HG02884 (cell line): Measurements from ENCODE around the gene PDLIM5.
"Not testable (repeated sequence)": the region's sequence is repeated elsewhere in the genome, so short reads cannot be mapped to it uniquely, and the experiment has no call there.

ENCODE experiments used
- ATAC-seq: cut with Tn5 transposase; IDR thresholded peaks from one replicate; pipeline ENCODE4 v1.9.1; 2021; ENCODE audit warnings: mild to moderate bottlenecking, moderate library complexity; ENCODE audit not compliant: unreplicated experiment

The PDLIM5 gene, protein sequence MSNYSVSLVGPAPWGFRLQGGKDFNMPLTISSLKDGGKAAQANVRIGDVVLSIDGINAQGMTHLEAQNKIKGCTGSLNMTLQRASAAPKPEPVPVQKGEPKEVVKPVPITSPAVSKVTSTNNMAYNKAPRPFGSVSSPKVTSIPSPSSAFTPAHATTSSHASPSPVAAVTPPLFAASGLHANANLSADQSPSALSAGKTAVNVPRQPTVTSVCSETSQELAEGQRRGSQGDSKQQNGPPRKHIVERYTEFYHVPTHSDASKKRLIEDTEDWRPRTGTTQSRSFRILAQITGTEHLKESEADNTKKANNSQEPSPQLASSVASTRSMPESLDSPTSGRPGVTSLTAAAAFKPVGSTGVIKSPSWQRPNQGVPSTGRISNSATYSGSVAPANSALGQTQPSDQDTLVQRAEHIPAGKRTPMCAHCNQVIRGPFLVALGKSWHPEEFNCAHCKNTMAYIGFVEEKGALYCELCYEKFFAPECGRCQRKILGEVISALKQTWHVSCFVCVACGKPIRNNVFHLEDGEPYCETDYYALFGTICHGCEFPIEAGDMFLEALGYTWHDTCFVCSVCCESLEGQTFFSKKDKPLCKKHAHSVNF

DNA sequence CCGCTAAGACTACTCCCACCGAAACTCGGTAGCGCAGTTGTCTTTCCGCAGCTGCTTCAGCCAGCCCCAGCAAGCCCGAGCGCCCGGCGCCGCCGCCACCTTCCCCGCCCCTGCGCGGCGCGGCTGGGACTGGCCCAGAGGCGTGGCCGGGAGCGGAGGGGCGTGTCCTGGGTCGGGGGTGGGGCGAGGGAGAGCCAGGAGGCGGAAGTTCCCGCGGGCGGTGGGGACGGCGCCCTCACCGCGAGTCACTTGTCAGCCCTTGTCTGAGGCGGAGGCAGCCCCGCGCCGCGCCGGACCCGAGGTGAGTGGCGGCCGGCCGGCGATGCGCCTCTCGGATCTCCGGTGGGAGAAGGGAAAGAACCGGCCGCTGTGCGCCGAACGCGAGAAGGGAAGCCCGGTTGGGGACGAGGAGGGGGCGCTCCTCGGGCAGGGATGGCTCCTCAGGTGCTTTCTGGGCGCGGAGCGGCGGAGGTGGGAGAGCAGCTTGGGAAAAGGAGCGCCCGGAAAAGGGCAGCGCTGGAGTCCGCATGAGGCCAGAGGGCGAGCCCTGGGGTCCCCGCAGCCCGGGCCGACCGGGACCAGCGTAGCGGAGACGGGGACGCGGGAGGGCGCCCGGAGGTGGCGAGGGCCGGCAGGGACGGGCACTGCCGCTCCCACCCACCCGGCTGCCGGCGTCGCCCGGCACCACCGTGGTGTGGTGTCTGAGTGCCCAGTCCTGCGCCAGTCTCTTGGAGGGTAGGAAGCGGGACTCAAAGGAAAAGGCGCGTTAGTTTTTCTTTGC lies at the start of gene PDLIM5:
Gene PDLIM5 (plus strand): TSS at position 248 of the 781 bp plus-strand sequence. CDS start 3,347 bp downstream, outside the sequence.
- ATAC-seq, result peak; percentile 90

DNA sequence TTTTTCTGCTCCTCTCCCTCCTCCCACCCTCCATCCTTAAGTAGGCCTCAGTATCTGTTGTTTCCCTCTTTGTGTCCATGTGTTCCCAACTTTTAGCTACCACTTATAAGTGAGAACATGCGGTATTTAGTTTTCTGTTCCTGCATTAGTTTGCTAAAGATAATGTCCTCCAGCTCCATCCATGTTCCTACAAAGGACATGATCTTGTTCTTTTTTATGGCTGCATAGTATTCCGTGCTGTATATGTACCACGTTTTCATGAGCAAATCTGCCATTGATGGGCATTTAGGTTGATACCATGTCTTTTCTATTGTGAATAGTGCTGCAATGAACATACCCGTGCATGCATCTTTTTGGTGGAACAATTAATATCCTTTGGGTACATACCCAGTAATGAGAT lies 49.3 kb upstream of the PDLIM5 start:
- ATAC-seq, result not testable (repeated sequence)

DNA sequence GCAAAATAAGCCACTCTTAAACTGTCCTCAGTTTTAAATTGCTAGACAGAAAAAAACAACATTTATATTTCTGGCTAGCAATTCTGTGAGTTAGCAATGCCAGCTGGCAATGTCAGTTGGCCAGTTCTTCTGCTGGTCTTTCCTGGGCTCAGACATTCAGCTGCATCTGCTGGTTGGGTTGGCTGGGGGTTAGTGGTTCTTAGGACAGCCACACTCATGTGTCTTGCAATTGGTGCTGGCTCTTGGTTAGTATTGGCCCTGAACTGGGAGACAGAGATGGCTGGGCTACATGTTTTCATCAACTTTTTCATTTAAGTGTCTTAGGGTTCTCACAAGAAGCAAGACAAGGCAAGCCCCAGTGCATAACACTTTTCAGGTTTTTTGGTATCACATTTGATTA lies 48.0 kb upstream of the PDLIM5 start:
- no peak for ATAC-seq

DNA sequence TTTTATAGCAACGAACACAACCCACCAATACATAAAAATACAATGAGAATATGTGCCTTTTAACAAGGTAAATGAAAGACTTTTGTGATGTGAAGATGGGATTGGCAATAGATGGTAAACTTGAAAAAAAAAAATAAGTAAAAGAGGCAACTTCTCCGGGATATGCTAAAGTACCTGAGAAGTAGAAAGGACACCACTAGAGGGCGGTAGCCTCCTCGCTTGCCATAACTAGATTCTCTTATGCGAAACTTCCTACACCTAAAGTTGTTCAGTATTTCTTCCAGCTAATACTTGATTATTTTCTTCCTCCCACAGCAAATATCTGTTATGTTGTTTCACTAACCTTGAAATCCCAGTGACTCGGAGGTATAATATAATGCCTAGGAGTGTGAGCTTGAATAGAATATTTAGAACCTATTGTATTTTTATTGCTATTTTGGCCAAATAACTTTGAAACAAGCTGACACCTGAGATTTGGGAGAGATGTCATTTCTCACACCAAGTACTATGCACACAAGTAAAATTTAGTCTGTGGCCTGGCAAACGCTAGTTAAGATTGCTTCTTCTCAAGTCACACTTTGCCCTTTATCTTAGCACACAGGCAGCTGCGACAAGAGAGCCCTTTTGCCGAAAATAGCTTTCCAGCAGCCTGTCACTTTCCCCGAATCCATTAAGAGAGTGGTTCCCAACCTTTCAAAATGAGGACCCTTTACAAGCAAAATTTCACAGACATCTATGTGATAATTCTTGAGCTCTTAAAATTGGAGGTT lies 44.9 kb upstream of the PDLIM5 start:
- ATAC-seq, result peak; percentile 92

DNA sequence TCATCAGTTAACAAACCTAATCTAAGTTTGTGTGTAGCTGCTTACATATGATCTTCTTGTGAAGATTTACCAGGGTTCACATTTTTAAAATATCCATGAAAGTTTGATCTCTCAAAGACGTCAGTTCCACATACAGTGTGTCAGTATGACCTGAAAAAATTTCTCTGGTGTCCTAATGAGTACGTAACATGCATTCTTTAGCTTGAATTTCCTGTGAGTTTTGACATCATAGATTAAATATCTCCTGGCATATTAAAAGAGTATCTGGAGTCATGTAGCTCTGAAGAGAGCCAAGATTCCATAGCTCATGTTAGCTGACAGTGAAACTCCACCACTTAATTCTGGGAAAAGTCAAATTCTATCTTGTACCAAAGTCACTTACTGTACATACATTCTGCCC lies 43.9 kb upstream of the PDLIM5 start:
- ATAC-seq, result no peak

DNA sequence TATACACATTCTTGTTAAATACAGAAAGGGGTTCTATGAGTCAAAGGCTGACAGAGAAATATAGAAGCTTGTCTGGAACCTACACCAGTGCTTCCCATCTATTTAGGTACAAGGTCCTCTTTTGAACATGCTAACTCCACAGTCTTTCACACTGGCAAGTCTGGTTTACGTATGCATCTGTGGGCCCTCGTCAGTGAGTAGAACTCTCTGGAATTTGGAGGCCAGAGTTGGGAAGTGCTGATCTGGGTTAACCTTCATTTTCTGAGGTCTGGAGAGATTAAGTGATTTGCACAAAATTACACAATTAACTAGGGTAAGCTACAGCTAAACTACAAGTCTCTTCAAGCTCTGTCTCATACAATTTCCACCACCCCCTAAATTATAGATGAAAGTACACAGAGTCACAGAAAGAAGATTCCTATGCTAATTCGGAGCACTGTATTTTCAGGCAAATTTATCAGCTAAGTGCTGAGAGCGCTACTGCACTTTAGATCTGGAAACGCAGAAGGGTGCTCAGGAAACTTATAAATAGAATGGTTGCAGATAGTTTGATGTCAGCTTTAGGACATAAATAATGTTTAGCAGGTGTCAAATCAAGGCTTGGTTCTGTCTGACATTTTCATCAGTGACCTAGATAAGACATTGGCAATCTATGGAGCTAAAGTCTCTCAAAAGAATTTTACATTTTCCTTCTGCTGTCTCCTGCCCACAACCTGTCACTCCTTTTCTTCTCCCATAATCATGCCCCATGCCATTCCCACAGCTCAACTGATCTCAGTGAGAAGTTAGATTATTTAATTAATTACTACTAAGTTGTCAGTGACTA lies 43.0 kb upstream of the PDLIM5 start:
- ATAC-seq, result no peak

DNA sequence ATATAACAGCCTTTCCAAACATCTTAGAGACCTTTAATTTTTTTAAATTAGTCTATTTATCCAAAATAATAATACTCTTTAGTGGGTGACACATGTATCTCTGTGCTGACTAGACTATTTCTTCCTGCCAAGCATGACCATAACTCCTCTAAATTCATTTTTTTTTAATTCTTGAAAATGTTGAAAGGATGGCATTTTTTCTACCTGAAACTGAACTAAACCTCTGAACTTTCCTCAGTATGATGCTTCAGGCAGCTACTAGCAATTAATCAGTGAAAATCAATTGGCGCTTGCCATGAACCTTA lies 42.4 kb upstream of the PDLIM5 start:
- ATAC-seq, result no peak

DNA sequence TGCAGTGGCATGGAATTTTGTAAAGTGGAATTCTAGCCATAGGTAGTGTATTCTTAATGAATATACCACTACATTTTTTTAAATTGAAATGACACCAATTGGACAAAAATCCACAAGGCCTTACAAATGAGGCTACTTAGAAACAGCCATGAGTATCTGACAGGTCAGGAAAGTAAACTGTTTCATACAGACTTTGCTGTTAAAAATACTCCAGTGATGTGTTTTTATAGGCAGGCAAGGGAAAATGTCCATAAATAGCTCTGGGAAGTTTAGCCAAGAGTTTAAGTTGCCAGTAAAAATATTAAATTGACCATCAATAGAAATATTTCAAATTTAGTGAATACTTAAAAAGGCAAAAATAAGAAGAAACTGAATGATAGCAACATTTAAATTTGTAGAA lies 41.8 kb upstream of the PDLIM5 start:
- no peak for ATAC-seq

DNA sequence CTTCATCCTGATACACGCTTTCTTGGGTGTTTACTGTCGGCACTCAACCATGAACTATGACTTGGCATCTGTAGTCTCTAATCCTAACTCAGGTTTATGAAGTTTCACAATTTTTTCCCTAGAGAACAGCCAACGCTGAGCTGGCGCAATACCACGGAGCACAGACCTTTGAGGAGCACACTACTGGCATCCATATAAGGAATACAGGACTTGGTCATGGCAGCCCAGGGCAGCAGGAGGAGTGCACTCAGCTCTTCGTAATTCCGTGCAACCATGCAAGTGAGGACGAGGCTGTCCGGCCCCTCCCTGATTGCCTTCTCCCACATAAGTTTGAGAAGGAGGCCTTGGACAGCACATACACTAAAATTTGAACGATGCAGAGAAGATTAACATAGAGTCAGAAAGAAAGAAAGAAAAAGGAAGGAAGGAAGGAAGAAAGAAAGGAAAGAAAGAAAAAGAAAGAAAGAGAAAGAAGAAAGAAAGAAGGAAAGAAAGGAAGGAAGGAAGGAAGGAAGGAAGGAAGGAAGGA lies 41.0 kb upstream of the PDLIM5 start:
- no peak for ATAC-seq

DNA sequence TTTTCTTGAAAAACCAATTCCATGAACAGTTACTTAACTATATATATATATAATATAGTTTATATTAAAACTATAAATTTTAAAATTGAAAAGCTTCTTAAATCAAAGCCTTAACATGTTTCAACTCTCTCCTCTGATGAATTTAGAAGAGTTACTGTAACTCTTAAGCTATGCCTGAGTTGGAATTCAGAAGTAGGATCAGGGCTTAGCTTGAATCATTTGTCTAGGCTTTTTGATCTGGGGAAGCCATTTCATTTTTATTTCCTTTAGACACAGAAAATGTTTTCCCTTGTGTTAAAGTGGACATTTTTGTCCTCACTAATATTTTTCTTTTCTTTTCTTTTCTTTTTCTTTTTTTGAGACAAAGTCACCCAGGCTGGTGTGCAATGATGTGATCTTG lies 40.4 kb upstream of the PDLIM5 start:
- no peak for ATAC-seq

DNA sequence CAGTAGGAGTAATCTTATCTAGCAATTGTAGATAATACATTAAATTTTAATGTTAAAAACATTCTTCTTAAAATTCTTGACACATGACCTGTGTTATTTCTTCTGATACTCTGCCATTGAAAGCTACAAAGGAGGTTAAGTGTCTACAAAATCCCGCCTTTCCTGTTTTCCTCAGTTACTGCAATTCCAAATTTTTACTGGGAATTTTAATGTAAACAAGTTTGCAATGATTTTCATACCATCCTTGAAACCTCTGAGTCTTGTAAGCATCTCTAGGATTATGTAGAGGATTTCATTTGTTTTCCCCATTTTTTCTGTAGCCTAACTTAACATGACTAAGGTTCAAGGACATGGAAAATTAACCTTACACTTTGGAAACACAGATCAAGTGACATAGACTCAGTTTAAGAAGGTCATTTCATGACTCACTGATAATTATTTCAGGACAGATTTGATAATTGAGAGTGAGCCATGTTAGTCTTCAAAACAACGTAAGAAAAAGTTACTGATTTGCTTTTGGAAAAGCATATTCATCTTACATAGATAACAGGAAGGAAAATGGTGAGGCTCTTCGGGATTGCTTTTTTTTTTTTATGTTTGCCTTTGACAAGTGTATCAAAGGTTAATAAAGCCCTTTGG lies 39.6 kb upstream of the PDLIM5 start:
- no peak for ATAC-seq

DNA sequence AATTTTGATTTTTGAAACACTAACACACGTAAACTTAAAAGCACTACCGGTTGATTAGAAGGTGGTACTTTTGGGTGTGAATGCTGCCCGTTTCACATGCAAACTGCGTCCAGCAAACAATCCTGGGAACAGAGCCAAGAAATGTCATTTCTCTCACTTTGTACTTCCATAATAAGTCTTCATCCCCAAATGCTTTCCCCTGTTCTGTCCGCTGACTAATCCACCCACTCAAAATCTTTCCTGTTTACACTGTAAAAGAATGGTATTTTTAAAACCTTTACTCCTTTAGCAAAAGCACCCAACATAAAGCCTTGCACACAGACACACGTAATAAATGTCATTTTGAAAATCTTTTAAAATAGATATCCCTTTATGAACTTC lies 39.1 kb upstream of the PDLIM5 start:
- no peak for ATAC-seq

DNA sequence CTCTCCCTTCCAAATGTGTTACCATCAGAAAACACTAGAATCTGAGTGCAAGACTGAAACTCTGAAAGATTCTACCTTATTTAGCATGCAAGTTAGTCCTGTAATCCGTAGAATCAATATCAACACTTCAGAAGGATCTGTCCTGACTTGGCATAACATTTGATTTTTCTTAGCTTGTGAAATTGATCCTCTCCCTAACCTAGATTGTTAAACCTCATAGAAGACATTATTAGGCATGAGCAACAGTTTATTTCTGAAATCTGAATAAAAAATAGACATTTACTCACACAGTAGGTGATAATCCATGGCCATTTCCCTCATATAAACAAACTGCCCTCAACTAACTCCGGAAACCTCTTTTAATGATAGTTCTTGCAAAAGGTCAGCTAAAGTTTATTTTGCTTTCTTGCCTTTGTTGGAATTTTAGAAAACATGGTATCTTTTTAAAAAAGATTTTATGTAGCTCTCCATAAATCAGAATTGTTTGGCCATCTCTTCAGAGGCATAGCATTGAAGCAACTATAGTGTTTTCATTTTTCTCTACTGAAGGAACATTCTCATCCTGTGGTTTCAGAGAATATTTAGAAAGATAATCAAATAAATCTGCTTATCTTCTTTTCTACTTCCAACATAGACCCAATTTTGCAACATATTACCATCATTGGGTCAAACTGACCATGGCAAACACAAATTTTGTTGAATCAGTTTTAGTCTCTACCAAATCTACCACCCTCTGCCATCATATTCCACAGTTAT lies 38.5 kb upstream of the PDLIM5 start:
- no peak for ATAC-seq

DNA sequence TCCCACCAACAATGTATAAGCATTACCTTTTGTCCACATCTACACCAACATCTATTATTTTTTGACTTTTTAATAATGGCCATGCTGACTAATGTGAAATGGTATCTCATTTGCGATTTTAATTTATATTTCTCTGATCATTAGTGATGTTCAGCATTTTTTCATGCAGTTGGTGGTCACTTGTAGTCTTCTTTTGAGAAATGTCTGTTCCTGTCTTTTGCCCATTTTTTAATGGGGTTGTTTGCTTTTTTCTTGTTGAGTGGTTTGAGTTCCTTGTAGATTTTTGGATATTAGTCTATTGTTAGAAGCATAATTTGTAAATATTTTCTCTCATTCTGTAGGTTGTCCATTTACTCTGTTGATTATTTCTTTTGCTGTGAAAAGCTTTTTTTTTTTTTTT lies 36.8 kb upstream of the PDLIM5 start:
- ATAC-seq, result no peak

DNA sequence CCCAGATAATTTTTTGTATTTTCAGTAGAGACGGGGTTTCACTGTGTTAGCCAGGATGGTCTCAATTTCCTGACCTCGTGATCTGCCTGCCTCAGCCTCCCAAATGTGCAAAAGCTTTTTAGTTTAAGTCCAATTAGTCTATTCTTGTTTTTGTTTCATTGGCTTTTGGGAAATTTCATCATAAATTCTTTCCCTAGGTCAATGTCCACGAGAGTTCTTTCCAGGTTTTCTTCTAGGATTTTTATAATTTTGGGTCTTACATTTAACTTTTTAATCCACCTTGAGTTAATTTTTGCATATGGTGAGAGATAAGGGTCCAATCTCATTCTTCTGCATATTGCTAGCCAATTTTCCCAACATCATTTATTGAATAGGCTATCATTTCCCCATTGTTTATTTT lies 36.3 kb upstream of the PDLIM5 start:
- ATAC-seq, result no peak

DNA sequence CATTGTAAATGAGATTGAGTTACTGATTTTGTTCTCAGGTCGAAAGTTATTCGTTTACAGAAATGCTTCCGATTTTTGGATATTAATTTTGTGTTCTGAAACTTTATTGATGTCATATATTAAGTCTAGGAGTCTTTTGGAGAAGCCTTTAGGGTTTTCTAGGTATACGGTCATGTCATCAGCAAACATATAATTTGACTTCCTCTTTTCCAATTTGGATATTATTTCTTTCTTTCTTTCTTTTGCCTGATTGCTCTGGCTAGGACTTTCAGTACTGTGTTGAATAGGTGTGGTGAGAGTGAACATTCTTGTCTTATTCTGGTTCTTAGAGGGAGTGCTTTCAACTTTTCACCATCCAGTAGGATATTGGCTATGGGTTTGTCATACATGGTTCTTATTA lies 35.4 kb upstream of the PDLIM5 start:
- no peak for ATAC-seq

DNA sequence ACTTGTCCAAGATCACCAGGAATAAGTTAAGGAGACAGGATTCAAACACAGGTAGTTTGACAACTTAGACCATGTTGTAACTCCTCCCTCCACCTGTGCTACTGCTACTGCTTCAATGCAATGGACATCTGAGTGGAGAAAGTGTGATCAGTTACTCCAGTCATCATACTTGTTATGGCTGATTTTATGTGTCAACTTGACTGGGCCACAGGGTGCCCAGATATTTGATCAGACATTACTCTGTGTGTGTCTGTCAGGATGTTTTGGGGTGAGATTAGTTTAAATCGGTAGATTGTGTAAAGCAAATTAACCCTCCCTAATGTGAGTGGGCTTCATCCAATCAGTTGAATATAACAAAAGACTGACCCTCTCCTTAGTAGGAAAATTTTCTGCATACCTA lies 34.8 kb upstream of the PDLIM5 start:
- no peak for ATAC-seq

DNA sequence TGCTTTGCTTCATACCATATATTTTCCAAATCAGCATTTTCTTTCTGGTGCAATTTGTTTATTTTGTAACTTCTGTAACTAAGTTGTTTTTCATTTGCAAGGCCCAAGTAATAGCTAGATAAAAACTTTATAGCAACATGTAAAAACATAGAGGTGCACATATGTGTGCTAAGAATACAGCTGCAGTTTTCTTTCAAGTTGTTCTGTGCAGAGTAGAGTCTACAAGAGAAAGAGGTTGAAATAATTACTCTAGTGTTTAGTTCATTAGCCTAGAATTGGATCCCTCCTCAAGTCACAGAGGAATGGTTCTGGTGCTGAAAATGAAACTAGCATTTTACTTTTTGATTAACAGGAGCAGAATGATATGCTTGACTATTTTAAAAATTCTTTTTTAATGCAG lies 32.2 kb upstream of the PDLIM5 start:
- no peak for ATAC-seq

DNA sequence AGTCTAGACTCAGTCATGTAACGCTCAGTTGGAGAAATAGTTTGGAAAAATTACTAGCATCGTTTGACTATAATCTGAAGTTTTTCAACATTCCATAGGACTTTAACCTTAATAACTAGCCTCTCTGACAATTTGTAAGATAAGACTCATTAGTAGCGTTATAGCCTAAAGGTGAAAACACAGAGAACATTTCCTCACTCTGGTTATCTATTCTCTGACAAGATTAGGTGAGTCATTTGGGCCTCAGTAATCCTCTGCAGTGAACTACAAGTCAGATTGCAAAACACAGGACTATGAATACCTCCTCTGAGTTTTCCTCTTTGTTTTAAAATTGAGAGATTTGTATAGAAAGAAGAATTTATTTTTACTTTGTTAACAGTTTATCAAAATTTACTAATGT lies 31.8 kb upstream of the PDLIM5 start:
- ATAC-seq, result no peak
